GM23338 (cell line): ENCODE results near the gene CBR1.

Experiments
- EZH2phosphoT487 ChIP-seq: fragments of 200-600 bp; sonication (generic); IDR thresholded peaks from one replicate; pipeline ENCODE4 v1.8.1; 2018; ENCODE audit warnings: antibody characterized with exemption; ENCODE audit not compliant: unreplicated experiment
- NANOG ChIP-seq: IDR thresholded peaks from 2 replicates; pipeline ENCODE4 v1.6.1; 2016; ENCODE audit warnings: antibody characterized with exemption, borderline replicate concordance
- ZNF114 ChIP-seq: fragments of 250-450 bp; sonication (Bioruptor Pico); IDR thresholded peaks from 2 replicates; pipeline ENCODE4 v1.5.0; 2020; ENCODE audit warnings: mild to moderate bottlenecking, moderate library complexity
- TF ChIP-seq, protein P1 (sequence below), 2 experiments: fragments of 200-600 bp in 1 of 2; sonication (generic) in 1 of 2; conservative IDR thresholded peaks; 2 replicates each; pipeline versions ENCODE4 v1.5.1 to v1.6.1; 2016 to 2017; ENCODE audit warnings: antibody characterized with exemption in 2 of 2, low read depth in 2 of 2, mild to moderate bottlenecking in 2 of 2, moderate library complexity in 1 of 2

GRCh38 chr21:36072453-36073162, 2.8 kb downstream of the CBR1 start:
- TF ChIP-seq, protein P1, sequence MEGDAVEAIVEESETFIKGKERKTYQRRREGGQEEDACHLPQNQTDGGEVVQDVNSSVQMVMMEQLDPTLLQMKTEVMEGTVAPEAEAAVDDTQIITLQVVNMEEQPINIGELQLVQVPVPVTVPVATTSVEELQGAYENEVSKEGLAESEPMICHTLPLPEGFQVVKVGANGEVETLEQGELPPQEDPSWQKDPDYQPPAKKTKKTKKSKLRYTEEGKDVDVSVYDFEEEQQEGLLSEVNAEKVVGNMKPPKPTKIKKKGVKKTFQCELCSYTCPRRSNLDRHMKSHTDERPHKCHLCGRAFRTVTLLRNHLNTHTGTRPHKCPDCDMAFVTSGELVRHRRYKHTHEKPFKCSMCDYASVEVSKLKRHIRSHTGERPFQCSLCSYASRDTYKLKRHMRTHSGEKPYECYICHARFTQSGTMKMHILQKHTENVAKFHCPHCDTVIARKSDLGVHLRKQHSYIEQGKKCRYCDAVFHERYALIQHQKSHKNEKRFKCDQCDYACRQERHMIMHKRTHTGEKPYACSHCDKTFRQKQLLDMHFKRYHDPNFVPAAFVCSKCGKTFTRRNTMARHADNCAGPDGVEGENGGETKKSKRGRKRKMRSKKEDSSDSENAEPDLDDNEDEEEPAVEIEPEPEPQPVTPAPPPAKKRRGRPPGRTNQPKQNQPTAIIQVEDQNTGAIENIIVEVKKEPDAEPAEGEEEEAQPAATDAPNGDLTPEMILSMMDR (conservative IDR thresholded peaks at IDR 0.05; ENCODE audit: low read depth in 2 of 2), result no peak
- TF ChIP-seq NANOG, result no peak
- TF ChIP-seq EZH2phosphoT487, result no peak
- TF ChIP-seq ZNF114 (CRISPR knock-in tag), result no peak
